PFSK-1 (cell line): ENCODE measurements around the gene SUMO4.

Experiments used
- POLR2AphosphoS5 ChIP-seq: IDR thresholded peaks from 2 replicates; pipeline ENCODE4 v1.6.1; 2012; ENCODE audit warnings: low read depth, mild to moderate bottlenecking, control low read depth, low read length, moderate library complexity
- TAF1 ChIP-seq: IDR thresholded peaks from 2 replicates; pipeline ENCODE4 v1.6.1; 2012; ENCODE audit warnings: low read length, control low read depth, borderline replicate concordance; ENCODE audit not compliant: insufficient read depth

- TF ChIP-seq POLR2AphosphoS5 (no peak), TAF1 (no peak)
Observed at GRCh38 chr6:149385998-149386646, 13.9 kb upstream of the SUMO4 start.
